HUES48 (cell line): ENCODE data around the gene ZER1.

Experiments used
- H3K27ac ChIP-seq: one replicate; pipeline ENCODE4 v1.7.0; 2013; ENCODE audit warnings: low read depth, low read length, inconsistent platforms
- H3K27me3 ChIP-seq: 2 replicates; pipeline ENCODE4 v1.6.1; 2013; ENCODE audit warnings: mild to moderate bottlenecking, low read length; ENCODE audit not compliant: control insufficient read depth, insufficient read depth
- H3K36me3 ChIP-seq: 2 replicates; pipeline ENCODE4 v1.6.1; 2013; ENCODE audit warnings: low read length; ENCODE audit not compliant: control insufficient read depth, insufficient read depth
- H3K4me1 ChIP-seq: 2 replicates; pipeline ENCODE4 v1.6.1; 2013; ENCODE audit warnings: mild to moderate bottlenecking, low read length; ENCODE audit not compliant: control insufficient read depth, insufficient read depth
- H3K4me3 ChIP-seq: 2 replicates; pipeline ENCODE4 v1.5.1; 2013; ENCODE audit warnings: mild to moderate bottlenecking, low read depth, low read length
- H3K9ac ChIP-seq: 2 replicates; pipeline ENCODE4 v1.6.1; 2013; ENCODE audit warnings: mild to moderate bottlenecking, low read depth, low read length, moderate library complexity
- H3K9me3 ChIP-seq: 2 replicates; pipeline ENCODE4 v1.6.1; 2013; ENCODE audit warnings: low read length; ENCODE audit not compliant: control insufficient read depth, insufficient read depth

ZER1 gene

DNA sequence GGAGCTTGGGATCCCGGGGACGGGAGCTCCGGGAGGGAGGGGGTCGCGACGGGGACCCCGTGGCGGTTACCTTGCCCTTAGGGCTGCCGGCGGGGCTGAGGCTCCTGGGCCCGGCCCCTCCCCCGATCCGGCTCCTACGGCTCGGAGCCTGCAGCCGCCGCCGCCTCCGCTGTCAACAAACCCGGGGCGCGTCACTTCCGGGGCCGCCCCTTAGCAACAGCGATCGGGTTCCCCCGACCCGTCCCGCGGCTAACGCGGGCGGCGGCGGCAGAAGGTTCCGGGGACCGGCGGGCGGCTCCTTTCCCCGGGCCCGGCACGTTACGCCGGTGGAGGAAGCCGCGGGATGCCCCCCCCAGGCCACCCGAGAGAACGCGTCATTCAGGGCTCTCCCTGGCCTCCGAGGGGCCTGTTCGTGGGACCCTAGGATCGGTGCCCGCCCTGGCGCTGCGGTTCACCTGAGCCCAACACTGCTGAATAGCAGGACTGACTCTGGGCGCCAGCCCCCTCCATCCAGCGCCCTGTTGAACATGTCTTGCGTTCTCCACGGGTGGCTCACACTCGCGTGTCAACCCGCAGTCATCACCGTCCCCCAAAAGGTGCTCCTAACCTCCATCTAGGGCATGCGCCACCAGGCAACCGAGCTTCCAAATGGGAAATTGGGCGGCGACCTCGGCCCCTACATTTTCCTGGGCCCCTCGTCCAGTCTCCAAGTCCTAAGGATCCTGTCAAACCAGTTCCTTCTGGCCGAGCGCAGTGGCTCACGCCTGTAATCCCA, at the start of gene ZER1:
Gene ZER1, minus strand, starts transcription at position 183 of the 775 bp plus-strand sequence. CDS start 16,362 bp downstream, outside the sequence.
- Histone ChIP-seq H3K36me3 (peaks cover 6% of the 10 kb centered on the region; the same call in 1 of the 2 replicates), H3K4me1 (no peaks in the 10 kb centered on the region), H3K27me3 (no peaks in the 10 kb centered on the region), H3K9me3 (no peaks in the 10 kb centered on the region), H3K4me3 (peak within 1 kb of the TSS; percentile 85), H3K27ac (peak within 1 kb of the TSS; percentile 94), H3K9ac (peak within 1 kb of the TSS; percentile 81)

DNA sequence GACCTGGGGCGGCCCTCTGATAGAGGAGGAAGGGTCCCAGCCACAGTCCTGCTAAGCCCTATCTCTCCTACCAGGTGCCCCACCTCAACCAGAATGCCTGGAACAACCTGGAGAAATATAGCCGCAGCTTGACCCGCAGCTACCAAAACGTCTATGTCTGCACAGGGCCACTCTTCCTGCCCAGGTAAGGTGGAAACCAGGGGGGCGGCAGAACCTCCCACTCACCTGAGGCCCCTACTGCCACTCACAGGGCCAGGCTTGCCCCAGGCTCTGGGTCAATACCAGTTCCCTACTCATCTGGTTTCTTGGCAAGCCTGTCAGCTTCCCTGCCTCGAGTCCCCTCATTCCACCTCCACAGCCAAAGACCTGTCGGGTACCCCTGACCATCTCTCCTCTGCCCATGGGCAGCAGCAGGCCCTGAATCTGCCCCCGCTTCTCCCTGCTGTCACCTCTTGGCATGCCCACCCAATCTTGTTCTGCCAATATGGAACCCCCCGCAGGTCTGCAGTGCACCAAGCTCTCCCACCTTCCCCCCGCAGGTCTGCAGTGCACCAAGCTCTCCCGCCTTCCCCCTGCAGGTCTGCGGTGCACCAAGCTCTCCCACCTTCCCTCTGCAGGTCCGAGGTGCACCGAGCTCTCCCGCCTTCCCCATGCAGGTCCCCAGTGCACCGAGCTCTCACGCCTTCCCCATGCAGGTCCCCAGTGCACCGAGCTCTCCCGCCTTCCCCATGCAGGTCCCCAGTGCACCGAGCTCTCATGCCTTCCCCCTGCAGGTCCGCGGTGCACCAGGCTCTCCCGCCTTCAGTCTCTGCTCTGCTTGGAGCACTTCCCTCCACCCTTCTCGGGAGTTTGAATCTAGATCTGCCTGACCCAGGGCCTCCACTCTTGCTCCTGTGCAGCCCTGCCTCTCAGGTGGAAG, 49.2 kb upstream of the ZER1 start:
- Histone ChIP-seq H3K36me3 (peaks cover 47% of the 10 kb centered on the region), H3K4me3 (no peak overlapping the region), H3K9me3 (no peaks in the 10 kb centered on the region), H3K27me3 (no peaks in the 10 kb centered on the region), H3K9ac (no peak overlapping the region), H3K4me1 (no peaks in the 10 kb centered on the region), H3K27ac (no peak overlapping the region)

- Histone ChIP-seq H3K27ac (no peak overlapping the region), H3K9ac (no peak overlapping the region; the same call in 1 of the 2 replicates), H3K4me3 (peak overlapping the region; percentile 79; the same call in 1 of the 2 replicates), H3K9me3 (no peaks in the 10 kb centered on the region), H3K27me3 (no peaks in the 10 kb centered on the region), H3K4me1 (no peaks in the 10 kb centered on the region), H3K36me3 (peaks cover 37% of the 10 kb centered on the region)
Observed at GRCh38 chr9:128819716-128820664, 48.3 kb upstream of the ZER1 start.

- H3K4me3 ChIP-seq: peak overlapping the region; percentile 79
- H3K9me3 ChIP-seq: no peaks in the 10 kb centered on the region
- no peaks in the 10 kb centered on the region for H3K4me1 ChIP-seq
- H3K27ac ChIP-seq: no peak overlapping the region
- peaks cover 28% of the 10 kb centered on the region for H3K36me3 ChIP-seq
- no peaks in the 10 kb centered on the region for H3K27me3 ChIP-seq
- H3K9ac ChIP-seq: peak overlapping the region; percentile 81; the same call in 1 of the 2 replicates
Observed at GRCh38 chr9:128818839-128819715, 47.4 kb upstream of the ZER1 start.

DNA sequence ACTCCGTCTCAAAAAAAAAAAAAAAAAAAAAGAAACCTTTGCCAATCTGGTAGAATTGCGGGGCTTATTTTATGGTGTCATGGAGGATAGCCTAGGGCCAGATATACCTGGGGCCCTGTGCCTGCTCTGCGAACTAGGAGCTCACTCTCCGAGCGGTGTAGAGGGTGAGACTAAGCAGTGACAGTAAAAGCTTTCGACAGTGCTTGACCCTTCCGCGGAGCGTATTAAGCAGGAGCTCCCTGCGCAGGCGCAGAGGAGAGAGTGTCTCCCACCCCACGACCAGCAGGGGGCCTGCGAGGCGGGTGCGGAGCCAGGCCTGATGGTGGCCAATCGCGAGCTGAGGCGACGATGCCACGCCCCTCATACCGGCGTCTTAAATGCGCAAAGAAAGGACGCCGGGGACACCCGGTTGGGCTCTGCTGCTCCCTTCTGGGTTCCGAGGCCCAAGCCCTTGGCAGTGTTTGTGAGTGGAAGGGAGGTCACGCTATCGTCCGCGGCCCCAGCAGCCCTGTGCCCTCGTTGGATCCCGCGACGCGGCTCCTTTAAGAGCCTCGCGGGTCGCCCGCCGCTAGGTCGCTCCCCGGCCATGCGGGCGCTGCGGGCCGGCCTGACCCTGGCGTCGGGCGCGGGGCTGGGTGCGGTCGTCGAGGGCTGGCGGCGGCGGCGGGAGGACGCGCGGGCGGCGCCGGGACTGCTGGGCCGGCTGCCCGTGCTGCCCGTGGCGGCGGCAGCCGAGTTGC, 46.5 kb upstream of the ZER1 start, which contains the start of gene ENDOG:
Gene ENDOG, plus strand, starts transcription at position 402 of the 740 bp plus-strand sequence. Its CDS starts 185 bp downstream, at position 587.
- H3K36me3 ChIP-seq: peaks cover 20% of the 10 kb centered on the region
- peak within 1 kb of the TSS; percentile 79 for H3K4me3 ChIP-seq
- H3K27ac ChIP-seq: peak within 1 kb of the TSS; percentile 77
- peak within 1 kb of the TSS; percentile 81; the same call in 1 of the 2 replicates for H3K9ac ChIP-seq
- H3K9me3 ChIP-seq: no peaks in the 10 kb centered on the region
- no peaks in the 10 kb centered on the region for H3K27me3 ChIP-seq
- no peaks in the 10 kb centered on the region for H3K4me1 ChIP-seq

DNA sequence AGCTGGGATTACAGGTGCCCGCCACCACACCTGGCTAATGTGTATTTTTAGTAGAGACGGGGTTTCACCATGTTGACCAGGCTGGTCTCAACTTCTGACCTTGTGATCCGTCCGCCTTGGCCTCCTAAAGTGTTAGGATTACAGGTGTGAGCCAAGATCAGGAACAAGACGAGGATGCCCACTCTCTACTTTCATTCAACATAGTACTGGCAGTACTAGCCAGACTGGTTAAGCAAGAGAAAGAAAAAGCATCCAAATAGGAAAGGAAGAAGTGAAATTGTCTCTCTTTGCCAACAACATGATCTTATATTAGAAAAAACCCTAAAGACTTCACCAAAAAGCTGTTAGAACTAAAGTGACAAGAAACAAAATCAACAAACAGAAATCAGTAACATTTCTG, 39.1 kb upstream of the ZER1 start:
- no peak overlapping the region for H3K4me3 ChIP-seq
- H3K27ac ChIP-seq: no peak overlapping the region
- no peaks in the 10 kb centered on the region for H3K27me3 ChIP-seq
- no peaks in the 10 kb centered on the region for H3K4me1 ChIP-seq
- peaks cover 21% of the 10 kb centered on the region for H3K36me3 ChIP-seq
- H3K9ac ChIP-seq: no peak overlapping the region
- H3K9me3 ChIP-seq: no peaks in the 10 kb centered on the region

- H3K27me3 ChIP-seq: no peaks in the 10 kb centered on the region
- no peak overlapping the region for H3K4me3 ChIP-seq
- H3K4me1 ChIP-seq: no peaks in the 10 kb centered on the region
- no peak overlapping the region for H3K27ac ChIP-seq
- no peak overlapping the region for H3K9ac ChIP-seq
- H3K36me3 ChIP-seq: peaks cover 30% of the 10 kb centered on the region
- H3K9me3 ChIP-seq: no peaks in the 10 kb centered on the region
Observed at GRCh38 chr9:128809831-128810230, 38.1 kb upstream of the ZER1 start.

DNA sequence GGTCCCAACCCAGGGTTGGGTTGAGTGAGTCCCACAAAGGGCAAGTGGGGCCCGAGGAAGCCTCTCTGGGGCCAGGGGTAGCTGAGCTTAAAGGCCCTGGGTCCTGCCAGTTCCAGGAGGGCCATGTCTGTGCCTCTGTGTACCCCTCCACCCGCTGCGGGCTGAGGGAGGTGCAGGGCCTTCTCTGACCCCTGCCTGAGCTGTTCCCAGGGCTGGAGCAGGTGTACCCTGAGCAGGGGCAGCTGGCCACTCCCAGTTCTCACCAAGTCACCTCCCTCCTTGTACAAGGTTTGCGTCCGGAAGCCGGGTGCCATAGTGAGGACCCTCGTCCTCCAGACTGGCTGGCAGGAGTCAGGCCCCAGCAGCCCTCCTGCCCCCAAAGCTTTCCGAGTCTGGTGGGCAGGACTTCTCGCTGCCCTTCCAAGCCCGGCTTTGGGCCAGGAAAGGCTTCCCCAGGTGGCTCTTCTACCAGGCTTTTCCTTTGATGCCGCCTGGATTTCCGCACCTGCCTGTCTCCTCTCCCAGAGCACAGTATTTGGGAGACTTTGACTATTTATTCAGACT, 37.4 kb upstream of the ZER1 start:
- Histone ChIP-seq H3K4me3 (no peak overlapping the region), H3K4me1 (no peaks in the 10 kb centered on the region), H3K36me3 (peaks cover 31% of the 10 kb centered on the region)

GRCh38 chr9:128808543-128808942, 36.8 kb upstream of the ZER1 start:
- Histone ChIP-seq H3K4me3 (no peak overlapping the region), H3K9me3 (no peaks in the 10 kb centered on the region), H3K9ac (no peak overlapping the region), H3K27ac (no peak overlapping the region), H3K27me3 (no peaks in the 10 kb centered on the region), H3K36me3 (peaks cover 37% of the 10 kb centered on the region), H3K4me1 (no peaks in the 10 kb centered on the region)

More for the DNA sequence above, 37.4 kb upstream of the ZER1 start:
- Histone ChIP-seq H3K9me3 (no peaks in the 10 kb centered on the region), H3K27ac (no peak overlapping the region), H3K27me3 (no peaks in the 10 kb centered on the region), H3K9ac (no peak overlapping the region)
